Keratinocyte (primary cell): ENCODE data around the gene SPTSSB. TPM values are rescaled to one million over a fixed set of nuclear protein-coding genes. Genes with fewer than 3 reads are reported as not detected.

Experiments used
- DNase-seq: peaks from one replicate; pipeline ENCODE4 v3.0.0-alpha.2; 2011; ENCODE audit warnings: low read depth, missing footprints, low spot score
- FAIRE-seq: peaks from 2 replicates; lab custom pipeline; 2011; peaks lifted over from hg19 to GRCh38; lab: Jason Lieb, UNC
- H2AFZ ChIP-seq: 2 replicates; pipeline ENCODE4 v1.6.0; 2012; ENCODE audit warnings: low read length, control low read depth, inconsistent platforms; ENCODE audit not compliant: control insufficient read depth
- H3K27ac ChIP-seq: 2 replicates; pipeline ENCODE4 v1.5.1; 2011; ENCODE audit warnings: low read length; ENCODE audit not compliant: control insufficient read depth, insufficient read depth
- H3K27me3 ChIP-seq: 3 replicates; pipeline ENCODE4 v1.6.0; 2011; ENCODE audit warnings: low read length; ENCODE audit not compliant: control insufficient read depth, insufficient read depth; ENCODE audit errors: extremely low read depth
- H3K36me3 ChIP-seq, 2 experiments: 2 replicates in 1 of 2; 3 replicates in 1 of 2; pipeline ENCODE4 v1.5.1; 2011; ENCODE audit warnings: low read length in 2 of 2, mild to moderate bottlenecking in 1 of 2; ENCODE audit not compliant: control insufficient read depth in 2 of 2, insufficient read depth in 2 of 2; ENCODE audit errors: extremely low read depth in 1 of 2
- H3K4me1 ChIP-seq: 3 replicates; pipeline ENCODE4 v1.5.1; 2011; ENCODE audit warnings: low read length; ENCODE audit not compliant: control insufficient read depth, insufficient read depth; ENCODE audit errors: extremely low read depth
- H3K4me2 ChIP-seq: 3 replicates; pipeline ENCODE4 v1.6.0; 2011; ENCODE audit warnings: low read depth, low read length; ENCODE audit not compliant: control insufficient read depth, insufficient read depth; ENCODE audit errors: extremely low read depth
- H3K4me3 ChIP-seq, 3 experiments: fragments of 200-600 bp in 1 of 3; sonication (generic) in 1 of 3; 2 replicates in 2 of 3; 3 replicates in 1 of 3; pipeline ENCODE4 v1.5.1; 2011 to 2016; ENCODE audit warnings: low read length in 3 of 3, mild to moderate bottlenecking in 3 of 3, control low read depth in 2 of 3, inconsistent platforms in 1 of 3, low read depth in 1 of 3, mixed read lengths in 1 of 3, mixed run types in 1 of 3, moderate library complexity in 1 of 3; ENCODE audit not compliant: control insufficient read depth in 2 of 3, insufficient read depth in 2 of 3; ENCODE audit errors: extremely low read depth in 1 of 3
- H3K79me2 ChIP-seq: 2 replicates; pipeline ENCODE4 v1.6.0; 2012; ENCODE audit warnings: low read length; ENCODE audit not compliant: control insufficient read depth, insufficient read depth
- H3K9ac ChIP-seq: 3 replicates; pipeline ENCODE4 v1.6.0; 2011; ENCODE audit warnings: low read length; ENCODE audit not compliant: control insufficient read depth, insufficient read depth; ENCODE audit errors: extremely low read depth
- H3K9me1 ChIP-seq: 3 replicates; pipeline ENCODE4 v1.6.0; 2011; ENCODE audit warnings: low read length; ENCODE audit not compliant: control insufficient read depth, insufficient read depth; ENCODE audit errors: extremely low read depth
- H3K9me3 ChIP-seq: 2 replicates; pipeline ENCODE4 v1.5.1; 2012; ENCODE audit warnings: low read depth, low read length; ENCODE audit not compliant: control insufficient read depth
- H4K20me1 ChIP-seq: 3 replicates; pipeline ENCODE4 v1.6.0; 2011; ENCODE audit warnings: low read length; ENCODE audit not compliant: control insufficient read depth, insufficient read depth; ENCODE audit errors: extremely low read depth
- CTCF ChIP-seq, 3 experiments: IDR thresholded peaks in 1 of 3; conservative IDR thresholded peaks in 1 of 3; optimal IDR thresholded peaks in 1 of 3; 2 replicates in 2 of 3; 3 replicates in 1 of 3; pipeline versions ENCODE3 to v1.5.1; 2011; ENCODE audit warnings: low read length in 3 of 3, mild to moderate bottlenecking in 3 of 3, moderate library complexity in 2 of 3, control low read depth in 1 of 3, inconsistent platforms in 1 of 3; ENCODE audit not compliant: insufficient read depth in 2 of 3; ENCODE audit errors: extremely low read depth in 1 of 3
- EZH2 ChIP-seq: IDR thresholded peaks from one replicate; pipeline ENCODE4 v1.6.1; 2012; ENCODE audit warnings: inconsistent platforms, mild to moderate bottlenecking, low read length, moderate library complexity
- dilution Hi-C: fragments of 300-500 bp; cut with MboI; formaldehyde crosslinking; loops from one replicate; pipeline ENCODE4 v1.7.0; 2020; ENCODE audit warnings: low sequenced_read_pairs; ENCODE audit not compliant: extremely low pct_ligation_motif_present
- polyA plus RNA-seq, 5 experiments: library from polyadenylated mRNA; depleted of rRNA in 3 of 5; stranded (reverse) in 3 of 5; stranded (forward) in 1 of 5; unstranded in 1 of 5; fragments of >200 nt; gene quantifications; 1 replicate in 1 of 5; 2 replicates in 3 of 5; 3 replicates in 1 of 5; pipeline versions ENCODE4 v1.2.1 to v1.2.3, GENCODE V29; 2011 to 2012; ENCODE audit warnings: missing spikeins in 2 of 5, low read depth in 1 of 5, low replicate concordance in 1 of 5

SPTSSB gene
- polyA plus RNA-seq, 1 donor (not counting 4 experiments of a cell fraction or from before 2014, with no cell fraction given): 2.6 TPM

- Histone ChIP-seq H3K27me3 (no peaks in the 10 kb centered on the region), H3K27ac (no peak overlapping the region), H3K9me1 (no peaks in the 10 kb centered on the region), H3K4me3 (no peak overlapping the region), H3K79me2 (no peaks in the 10 kb centered on the region), H4K20me1 (no peaks in the 10 kb centered on the region), H3K36me3 (no peaks in the 10 kb centered on the region), H2AFZ (no peak overlapping the region), H3K9me3 (no peaks in the 10 kb centered on the region), H3K4me1 (peaks cover 18% of the 10 kb centered on the region), H3K4me2 (no peak overlapping the region), H3K9ac (no peak overlapping the region)
- DNase-seq (no peak), FAIRE-seq (no peak)
- dilution Hi-C loops: no loop called here
- TF ChIP-seq CTCF (optimal IDR thresholded peaks at IDR 0.05 in 1 of 3, IDR thresholded peaks at IDR 0.05 in 1 of 3, conservative IDR thresholded peaks at IDR 0.05 in 1 of 3; ENCODE audit: extremely low read depth in 1 of 3, insufficient read depth in 2 of 3, low read length in 3 of 3): no peak
- TF ChIP-seq EZH2: no peak
Measured at GRCh38 chr3:161354554-161354953, 16.8 kb downstream of the SPTSSB start.

DNA sequence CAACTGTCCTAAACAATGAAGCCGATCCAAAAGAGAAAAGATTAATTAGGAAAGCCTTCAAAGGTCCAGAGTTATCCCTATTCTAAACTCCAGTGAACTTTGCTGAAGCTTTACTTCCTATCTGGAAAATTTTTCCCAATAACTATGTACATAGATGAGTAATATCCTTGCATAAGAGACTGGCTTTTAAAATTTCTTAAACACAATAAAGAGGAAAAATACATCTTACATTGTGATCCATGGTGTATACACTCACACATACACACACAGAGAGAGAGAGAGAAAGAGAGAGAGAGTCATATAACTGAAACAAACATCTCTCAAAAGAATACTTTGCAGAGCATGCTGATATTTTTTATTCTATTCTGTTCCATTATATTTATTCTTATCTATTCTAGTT is 20.0 kb downstream of the SPTSSB start:
- Histone ChIP-seq H3K4me1 (peaks cover 24% of the 10 kb centered on the region), H3K36me3 (no peaks in the 10 kb centered on the region), H3K4me3 (no peak overlapping the region), H3K4me2 (no peak overlapping the region), H3K27me3 (no peaks in the 10 kb centered on the region), H3K9me1 (no peaks in the 10 kb centered on the region), H3K9ac (no peak overlapping the region), H3K9me3 (no peaks in the 10 kb centered on the region), H3K27ac (no peak overlapping the region), H4K20me1 (no peaks in the 10 kb centered on the region), H3K79me2 (no peaks in the 10 kb centered on the region), H2AFZ (no peak overlapping the region)
- dilution Hi-C loops: no loop called here
- TF ChIP-seq EZH2 (no peak), CTCF (optimal IDR thresholded peaks at IDR 0.05 in 1 of 3, IDR thresholded peaks at IDR 0.05 in 1 of 3, conservative IDR thresholded peaks at IDR 0.05 in 1 of 3; ENCODE audit: extremely low read depth in 1 of 3, insufficient read depth in 2 of 3, low read length in 3 of 3) (no peak)
- no peak for DNase-seq
- FAIRE-seq: no peak
